ENCODE data around the gene SYNDIG1. TPM values are rescaled to one million over a fixed set of nuclear protein-coding genes. Genes with fewer than 3 reads are reported as not detected.

The SYNDIG1 gene
- total RNA-seq, 1 experiment from 2014 or later, result not detected

DNA sequence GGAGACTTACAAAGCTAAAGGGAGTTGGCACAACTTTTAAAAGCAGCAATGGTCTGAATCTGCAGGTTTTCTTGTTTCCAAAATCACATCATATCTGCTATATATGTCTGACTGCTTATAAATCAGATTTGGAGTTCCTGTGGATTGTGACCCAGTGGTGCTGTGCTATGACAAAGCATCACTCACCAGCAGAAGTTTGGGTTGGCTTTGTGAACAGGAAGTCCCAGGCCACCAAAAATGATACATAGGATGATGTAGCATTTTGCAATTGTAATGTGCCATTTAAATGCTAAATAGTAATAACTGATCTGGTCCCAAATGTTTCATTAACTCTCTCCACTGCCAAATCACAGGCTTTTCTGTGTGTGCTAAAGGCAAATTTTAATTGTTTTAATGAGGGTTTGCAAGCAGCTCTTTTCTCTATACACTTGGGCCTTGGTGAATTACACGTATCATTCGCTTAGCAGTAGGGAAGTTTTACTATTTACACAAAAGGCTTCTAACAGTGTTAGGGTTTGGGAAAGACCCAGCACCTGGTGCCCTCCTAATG is 60.8 kb downstream of the SYNDIG1 start:
- Histone ChIP-seq H3K4me3 (ENCODE audit: low read depth in 2 of 2, low read length in 2 of 2) (no peak overlapping the region), H3K36me3 (ENCODE audit: control insufficient read depth, insufficient read depth, low read length) (no peaks in the 10 kb centered on the region), H3K4me1 (ENCODE audit: control insufficient read depth, insufficient read depth, low read length) (no peaks in the 10 kb centered on the region), H3K27me3 (ENCODE audit: control insufficient read depth, insufficient read depth, low read length) (peaks cover 11% of the 10 kb centered on the region), H3K9me3 (ENCODE audit: control insufficient read depth, insufficient read depth, low read depth, low read length) (no peaks in the 10 kb centered on the region), H3K27ac (ENCODE audit: low read length) (no peak overlapping the region)
- in situ Hi-C loops (cut with HindIII; ENCODE audit: low pct_unique_long_range_greater_than_20kb, low sequenced_read_pairs) (no loop called here), intact Hi-C loops (cut with micrococcal nuclease; ENCODE audit: unreplicated experiment) (no loop called here)
- ChIA-PET CTCF (no interaction called here), POLR2A (no interaction called here)
- no TSS peak for BruUV-seq (replicated peaks)
- no peak for TF ChIP-seq POLR2AphosphoS5 (IDR thresholded peaks at IDR 0.05; ENCODE audit: low read depth, low read length)
- TF ChIP-seq SIN3A (IDR thresholded peaks at IDR 0.05; ENCODE audit: borderline replicate concordance, insufficient read depth, low read depth, low read length), result no peak
- TF ChIP-seq, protein P1, sequence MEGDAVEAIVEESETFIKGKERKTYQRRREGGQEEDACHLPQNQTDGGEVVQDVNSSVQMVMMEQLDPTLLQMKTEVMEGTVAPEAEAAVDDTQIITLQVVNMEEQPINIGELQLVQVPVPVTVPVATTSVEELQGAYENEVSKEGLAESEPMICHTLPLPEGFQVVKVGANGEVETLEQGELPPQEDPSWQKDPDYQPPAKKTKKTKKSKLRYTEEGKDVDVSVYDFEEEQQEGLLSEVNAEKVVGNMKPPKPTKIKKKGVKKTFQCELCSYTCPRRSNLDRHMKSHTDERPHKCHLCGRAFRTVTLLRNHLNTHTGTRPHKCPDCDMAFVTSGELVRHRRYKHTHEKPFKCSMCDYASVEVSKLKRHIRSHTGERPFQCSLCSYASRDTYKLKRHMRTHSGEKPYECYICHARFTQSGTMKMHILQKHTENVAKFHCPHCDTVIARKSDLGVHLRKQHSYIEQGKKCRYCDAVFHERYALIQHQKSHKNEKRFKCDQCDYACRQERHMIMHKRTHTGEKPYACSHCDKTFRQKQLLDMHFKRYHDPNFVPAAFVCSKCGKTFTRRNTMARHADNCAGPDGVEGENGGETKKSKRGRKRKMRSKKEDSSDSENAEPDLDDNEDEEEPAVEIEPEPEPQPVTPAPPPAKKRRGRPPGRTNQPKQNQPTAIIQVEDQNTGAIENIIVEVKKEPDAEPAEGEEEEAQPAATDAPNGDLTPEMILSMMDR (IDR thresholded peaks at IDR 0.05), result no peak
- TF ChIP-seq, protein P2, sequence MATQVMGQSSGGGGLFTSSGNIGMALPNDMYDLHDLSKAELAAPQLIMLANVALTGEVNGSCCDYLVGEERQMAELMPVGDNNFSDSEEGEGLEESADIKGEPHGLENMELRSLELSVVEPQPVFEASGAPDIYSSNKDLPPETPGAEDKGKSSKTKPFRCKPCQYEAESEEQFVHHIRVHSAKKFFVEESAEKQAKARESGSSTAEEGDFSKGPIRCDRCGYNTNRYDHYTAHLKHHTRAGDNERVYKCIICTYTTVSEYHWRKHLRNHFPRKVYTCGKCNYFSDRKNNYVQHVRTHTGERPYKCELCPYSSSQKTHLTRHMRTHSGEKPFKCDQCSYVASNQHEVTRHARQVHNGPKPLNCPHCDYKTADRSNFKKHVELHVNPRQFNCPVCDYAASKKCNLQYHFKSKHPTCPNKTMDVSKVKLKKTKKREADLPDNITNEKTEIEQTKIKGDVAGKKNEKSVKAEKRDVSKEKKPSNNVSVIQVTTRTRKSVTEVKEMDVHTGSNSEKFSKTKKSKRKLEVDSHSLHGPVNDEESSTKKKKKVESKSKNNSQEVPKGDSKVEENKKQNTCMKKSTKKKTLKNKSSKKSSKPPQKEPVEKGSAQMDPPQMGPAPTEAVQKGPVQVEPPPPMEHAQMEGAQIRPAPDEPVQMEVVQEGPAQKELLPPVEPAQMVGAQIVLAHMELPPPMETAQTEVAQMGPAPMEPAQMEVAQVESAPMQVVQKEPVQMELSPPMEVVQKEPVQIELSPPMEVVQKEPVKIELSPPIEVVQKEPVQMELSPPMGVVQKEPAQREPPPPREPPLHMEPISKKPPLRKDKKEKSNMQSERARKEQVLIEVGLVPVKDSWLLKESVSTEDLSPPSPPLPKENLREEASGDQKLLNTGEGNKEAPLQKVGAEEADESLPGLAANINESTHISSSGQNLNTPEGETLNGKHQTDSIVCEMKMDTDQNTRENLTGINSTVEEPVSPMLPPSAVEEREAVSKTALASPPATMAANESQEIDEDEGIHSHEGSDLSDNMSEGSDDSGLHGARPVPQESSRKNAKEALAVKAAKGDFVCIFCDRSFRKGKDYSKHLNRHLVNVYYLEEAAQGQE (IDR thresholded peaks at IDR 0.05; ENCODE audit: insufficient read depth in 1 of 2, low read depth in 2 of 2, low read length in 1 of 2), result no peak
- no peak for TF ChIP-seq TCF7L2 (IDR thresholded peaks at IDR 0.05; ENCODE audit: low read depth, low read length)
- no peak for DNase-seq (ENCODE audit: low read depth, low spot score)
- no peak for ATAC-seq

DNA sequence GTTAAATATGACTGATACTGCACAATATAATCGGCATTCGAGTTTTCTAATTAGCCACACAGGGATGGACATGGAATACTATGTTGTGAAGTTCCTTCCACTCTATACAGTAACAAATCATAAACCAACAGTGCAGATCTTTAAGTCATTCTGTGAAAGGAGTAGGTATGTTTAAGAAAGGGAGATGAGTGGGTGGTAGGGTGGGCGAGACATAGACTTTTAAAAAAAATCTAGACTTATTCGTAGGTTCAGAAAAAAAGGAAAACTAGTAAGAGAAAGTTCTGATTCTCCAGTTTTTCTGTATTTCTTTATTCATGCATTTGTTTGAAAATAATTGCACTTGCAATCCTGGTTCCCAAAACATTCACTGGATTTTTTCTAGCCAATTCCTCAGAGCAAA is 61.8 kb downstream of the SYNDIG1 start:
- no TSS peak for BruUV-seq (replicated peaks)
- no peaks in the 10 kb centered on the region for H3K9me3 ChIP-seq (ENCODE audit: control insufficient read depth, insufficient read depth, low read depth, low read length)
- in situ Hi-C loops (cut with HindIII; ENCODE audit: low pct_unique_long_range_greater_than_20kb, low sequenced_read_pairs) (no loop called here), intact Hi-C loops (cut with micrococcal nuclease; ENCODE audit: unreplicated experiment) (no loop called here)
- H3K36me3 ChIP-seq (ENCODE audit: control insufficient read depth, insufficient read depth, low read length), result no peaks in the 10 kb centered on the region
- ChIA-PET CTCF (interaction anchor here (0.7 kb wide), 1 partner anchor 188 kb away, joined by 3 read pairs; no protein-coding TSS in a partner anchor), POLR2A (no interaction called here)
- DNase-seq (ENCODE audit: low read depth, low spot score) (no peak), ATAC-seq (no peak)
- H3K4me3 ChIP-seq (ENCODE audit: low read depth in 2 of 2, low read length in 2 of 2), result no peak overlapping the region
- peaks cover 8% of the 10 kb centered on the region for H3K27me3 ChIP-seq (ENCODE audit: control insufficient read depth, insufficient read depth, low read length)
- no peaks in the 10 kb centered on the region for H3K4me1 ChIP-seq (ENCODE audit: control insufficient read depth, insufficient read depth, low read length)
- no peak overlapping the region for H3K27ac ChIP-seq (ENCODE audit: low read length)
- TF ChIP-seq, protein P2 (IDR thresholded peaks at IDR 0.05; ENCODE audit: insufficient read depth in 1 of 2, low read depth in 2 of 2, low read length in 1 of 2), result no peak
- TF ChIP-seq, protein P1 (IDR thresholded peaks at IDR 0.05), result no peak
- TF ChIP-seq SIN3A (IDR thresholded peaks at IDR 0.05; ENCODE audit: borderline replicate concordance, insufficient read depth, low read depth, low read length) (no peak), TCF7L2 (IDR thresholded peaks at IDR 0.05; ENCODE audit: low read depth, low read length) (no peak), POLR2AphosphoS5 (IDR thresholded peaks at IDR 0.05; ENCODE audit: low read depth, low read length) (no peak)

Measured in Panc1 (cell line).